Chondrocyte (in vitro differentiated cells): ENCODE data around the gene PTPRG. TPM values are rescaled to one million over a fixed set of nuclear protein-coding genes. Genes with fewer than 3 reads are reported as not detected.

ENCODE experiments used
- DNase-seq: peaks from one replicate; pipeline ENCODE4 v3.0.0; 2021; ENCODE audit warnings: mixed read lengths, low spot score
- H3K27ac Mint-ChIP-seq: one replicate; pipeline ENCODE4 v1.8.0; 2021; ENCODE audit warnings: mild to moderate bottlenecking, moderate library complexity, mixed read lengths; ENCODE audit not compliant: unreplicated experiment
- H3K27me3 Mint-ChIP-seq: 2 replicates; pipeline ENCODE4 v1.8.0; 2021; ENCODE audit warnings: low read depth, mixed read lengths
- H3K36me3 Mint-ChIP-seq: 2 replicates; pipeline ENCODE4 v1.8.0; 2021; ENCODE audit warnings: low read depth, mixed read lengths
- H3K4me1 Mint-ChIP-seq: 2 replicates; pipeline ENCODE4 v1.8.0; 2021; ENCODE audit warnings: low read depth, mild to moderate bottlenecking, mixed read lengths
- H3K4me3 Mint-ChIP-seq: one replicate; pipeline ENCODE4 v1.8.0; 2021; ENCODE audit warnings: mild to moderate bottlenecking, moderate library complexity, mixed read lengths; ENCODE audit not compliant: unreplicated experiment
- H3K9me3 Mint-ChIP-seq: 2 replicates; pipeline ENCODE4 v1.8.0; 2021; ENCODE audit warnings: low read depth, mixed read lengths
- CTCF ChIP-seq: fragments of 200-600 bp; sonication (generic); IDR thresholded peaks from 2 replicates; pipeline ENCODE4 v1.5.0; 2021; ENCODE audit warnings: antibody characterized with exemption, mild to moderate bottlenecking, moderate library complexity
- total RNA-seq: library from RNA; stranded (reverse); gene quantifications from 3 replicates; pipeline ENCODE4 v1.2.1, GENCODE V29; 2021

PTPRG gene
- total RNA-seq, 1 donor from 2014 or later, result 45.5 TPM

- no peak for DNase-seq
- H3K27ac Mint-ChIP-seq, result no peak overlapping the region
- H3K4me1 Mint-ChIP-seq, result peaks cover 23% of the 10 kb centered on the region
These were observed 76.0 kb downstream of the PTPRG start for GRCh38 chr3:61637088-61638051.

GRCh38 chr3:61638741-61639140 lies 77.4 kb downstream of the PTPRG start:
- no peak for DNase-seq
- Mint-ChIP-seq H3K4me1 (peaks cover 30% of the 10 kb centered on the region), H3K27me3 (peaks cover 10% of the 10 kb centered on the region), H3K4me3 (no peak overlapping the region), H3K27ac (no peak overlapping the region), H3K36me3 (no peaks in the 10 kb centered on the region), H3K9me3 (peaks cover 6% of the 10 kb centered on the region)
- TF ChIP-seq CTCF, result no peak

More at GRCh38 chr3:61637088-61638051, 76.0 kb downstream of the PTPRG start:
- Mint-ChIP-seq H3K9me3 (peaks cover 12% of the 10 kb centered on the region), H3K4me3 (no peak overlapping the region), H3K27me3 (peaks cover 6% of the 10 kb centered on the region), H3K36me3 (peaks cover 4% of the 10 kb centered on the region)
- no peak for TF ChIP-seq CTCF

GRCh38 chr3:61639991-61640390 lies 78.6 kb downstream of the PTPRG start:
- no peak for TF ChIP-seq CTCF
- H3K27me3 Mint-ChIP-seq, result peaks cover 10% of the 10 kb centered on the region
- peaks cover 34% of the 10 kb centered on the region for H3K4me1 Mint-ChIP-seq
- H3K9me3 Mint-ChIP-seq, result peaks cover 7% of the 10 kb centered on the region
- no peak overlapping the region for H3K4me3 Mint-ChIP-seq
- DNase-seq, result no peak
- H3K36me3 Mint-ChIP-seq, result no peaks in the 10 kb centered on the region
- no peak overlapping the region for H3K27ac Mint-ChIP-seq

- no peak for DNase-seq
- TF ChIP-seq CTCF, result no peak
- peaks cover 6% of the 10 kb centered on the region for H3K9me3 Mint-ChIP-seq
- peaks cover 20% of the 10 kb centered on the region for H3K4me1 Mint-ChIP-seq
- H3K36me3 Mint-ChIP-seq, result peaks cover 2% of the 10 kb centered on the region
- H3K4me3 Mint-ChIP-seq, result no peak overlapping the region
- no peak overlapping the region for H3K27ac Mint-ChIP-seq
- H3K27me3 Mint-ChIP-seq, result peaks cover 10% of the 10 kb centered on the region
These were observed 83.8 kb downstream of the PTPRG start for GRCh38 chr3:61645148-61645547.

GRCh38 chr3:61646360-61646759 lies 85.0 kb downstream of the PTPRG start:
- H3K27me3 Mint-ChIP-seq, result peaks cover 10% of the 10 kb centered on the region
- no peak for TF ChIP-seq CTCF
- H3K4me1 Mint-ChIP-seq, result peaks cover 20% of the 10 kb centered on the region
- no peak overlapping the region for H3K27ac Mint-ChIP-seq
- peaks cover 6% of the 10 kb centered on the region for H3K9me3 Mint-ChIP-seq
- H3K4me3 Mint-ChIP-seq, result no peak overlapping the region
- peaks cover 2% of the 10 kb centered on the region for H3K36me3 Mint-ChIP-seq
- no peak for DNase-seq
